KMS-11 (cell line): ENCODE measurements around the gene ZNF385A.
A peak's percentile ranks its signal among the peaks of the same experiment; 100 is the strongest.

Source experiments
- H2AFZ ChIP-seq: fragments of 200-600 bp; sonication (generic); 2 replicates; pipeline ENCODE4 v1.6.1; 2016; ENCODE audit warnings: antibody characterized with exemption, mixed run types, low read depth
- H3K27ac ChIP-seq: fragments of 200-600 bp; sonication (generic); 2 replicates; pipeline ENCODE4 v1.6.1; 2016; ENCODE audit warnings: mild to moderate bottlenecking, mixed run types
- H3K27me3 ChIP-seq: fragments of 200-600 bp; sonication (generic); 2 replicates; pipeline ENCODE4 v1.6.1; 2017; ENCODE audit warnings: mild to moderate bottlenecking, low read depth, mixed run types, moderate library complexity; ENCODE audit not compliant: insufficient read depth
- H3K36me3 ChIP-seq: fragments of 200-600 bp; sonication (generic); 2 replicates; pipeline ENCODE4 v1.6.1; 2017; ENCODE audit warnings: mild to moderate bottlenecking, mixed run types; ENCODE audit not compliant: insufficient read depth
- H3K4me1 ChIP-seq: fragments of 200-600 bp; sonication (generic); 2 replicates; pipeline ENCODE4 v1.6.1; 2016; ENCODE audit warnings: mild to moderate bottlenecking, low read depth, mixed run types; ENCODE audit not compliant: poor library complexity, severe bottlenecking
- H3K4me2 ChIP-seq: fragments of 200-600 bp; sonication (generic); 2 replicates; pipeline ENCODE4 v1.7.0; 2016; ENCODE audit warnings: mild to moderate bottlenecking, mixed run types
- H3K4me3 ChIP-seq: fragments of 200-600 bp; sonication (generic); IDR thresholded peaks from 2 replicates; pipeline ENCODE4 v1.6.1; 2017; ENCODE audit warnings: low read depth, low read length, mixed read lengths; ENCODE audit not compliant: insufficient read depth
- H3K79me2 ChIP-seq: fragments of 200-600 bp; sonication (generic); 2 replicates; pipeline ENCODE4 v1.6.1; 2016; ENCODE audit warnings: low read depth, mixed run types; ENCODE audit not compliant: insufficient read depth
- H3K9ac ChIP-seq: fragments of 200-600 bp; sonication (generic); 2 replicates; pipeline ENCODE4 v1.6.1; 2016; ENCODE audit warnings: mild to moderate bottlenecking, mixed run types
- H4K20me1 ChIP-seq: fragments of 200-600 bp; sonication (generic); 2 replicates; pipeline ENCODE4 v1.6.1; 2016; ENCODE audit warnings: mild to moderate bottlenecking, mixed run types; ENCODE audit not compliant: insufficient read depth
- CTCF ChIP-seq: fragments of 200-600 bp; sonication (generic); conservative IDR thresholded peaks from 2 replicates; pipeline ENCODE4 v1.6.1; 2017; ENCODE audit warnings: low read depth, mild to moderate bottlenecking, antibody characterized with exemption, low read length, moderate library complexity, mixed read lengths

Gene ZNF385A

GRCh38 chr12:54363618-54364017 lies 20.9 kb downstream of the ZNF385A start:
- H3K4me3 ChIP-seq, result no peak overlapping the region

GRCh38 chr12:54363047-54363446 lies 21.5 kb downstream of the ZNF385A start:
- Histone ChIP-seq H3K27me3 (peaks cover 71% of the 10 kb centered on the region), H3K36me3 (no peaks in the 10 kb centered on the region), H3K27ac (no peak overlapping the region), H4K20me1 (no peaks in the 10 kb centered on the region), H2AFZ (no peak overlapping the region), H3K4me2 (no peak overlapping the region), H3K4me3 (no peak overlapping the region), H3K79me2 (no peaks in the 10 kb centered on the region), H3K9ac (no peak overlapping the region), H3K4me1 (peaks cover 36% of the 10 kb centered on the region)
- TF ChIP-seq CTCF, result no peak

More at GRCh38 chr12:54363618-54364017, 20.9 kb downstream of the ZNF385A start:
- Histone ChIP-seq H3K4me1 (peaks cover 36% of the 10 kb centered on the region), H3K4me2 (peak overlapping the region; percentile 11; the same call in 1 of the 2 replicates), H3K27ac (no peak overlapping the region), H3K79me2 (no peaks in the 10 kb centered on the region), H4K20me1 (no peaks in the 10 kb centered on the region), H3K36me3 (no peaks in the 10 kb centered on the region), H3K9ac (no peak overlapping the region), H2AFZ (no peak overlapping the region), H3K27me3 (peaks cover 75% of the 10 kb centered on the region)
- no peak for TF ChIP-seq CTCF

GRCh38 chr12:54360717-54361456 lies 23.6 kb downstream of the ZNF385A start:
- TF ChIP-seq CTCF, result peak; percentile 96
- no peak overlapping the region for H3K27ac ChIP-seq
- peaks cover 39% of the 10 kb centered on the region for H3K4me1 ChIP-seq
- H3K4me2 ChIP-seq, result no peak overlapping the region
- H3K27me3 ChIP-seq, result peaks cover 51% of the 10 kb centered on the region
- no peaks in the 10 kb centered on the region for H4K20me1 ChIP-seq
- H3K9ac ChIP-seq, result no peak overlapping the region
- no peaks in the 10 kb centered on the region for H3K79me2 ChIP-seq
- H2AFZ ChIP-seq, result no peak overlapping the region
- H3K36me3 ChIP-seq, result no peaks in the 10 kb centered on the region
- H3K4me3 ChIP-seq, result no peak overlapping the region

- Histone ChIP-seq H3K4me2 (peak overlapping the region; percentile 98), H3K36me3 (no peaks in the 10 kb centered on the region), H3K79me2 (no peaks in the 10 kb centered on the region), H3K4me3 (no peak overlapping the region), H4K20me1 (no peaks in the 10 kb centered on the region), H3K9ac (peak overlapping the region; percentile 62), H3K27ac (peak overlapping the region; percentile 23), H2AFZ (peak overlapping the region; percentile 96), H3K4me1 (peaks cover 37% of the 10 kb centered on the region), H3K27me3 (peaks cover 41% of the 10 kb centered on the region)
- no peak for TF ChIP-seq CTCF
These were observed 24.7 kb downstream of the ZNF385A start for GRCh38 chr12:54359762-54360351.
